Activated gamma-delta T cell treated with Interleukin-2 at 50 U/mL for 16 hours (primary cell): Measurements from ENCODE around the gene SLC9A8.

Experiments
- DNase-seq: peaks from one replicate; pipeline ENCODE4 v3.0.0-alpha.2; 2020

The SLC9A8 gene

GRCh38 chr20:49899541-49900383 lies 87.1 kb downstream of the SLC9A8 start:
- no peak for DNase-seq

GRCh38 chr20:49901588-49901987 lies 89.0 kb downstream of the SLC9A8 start:
- no peak for DNase-seq

- no peak for DNase-seq
Observed at GRCh38 chr20:49904440-49905214, 92.0 kb downstream of the SLC9A8 start.

GRCh38 chr20:49905415-49906091 lies 92.9 kb downstream of the SLC9A8 start:
- no peak for DNase-seq

- DNase-seq: no peak
Observed at GRCh38 chr20:49906101-49906604, 93.5 kb downstream of the SLC9A8 start.

GRCh38 chr20:49906615-49907154 lies 94.1 kb downstream of the SLC9A8 start:
- DNase-seq: no peak

- no peak for DNase-seq
Observed at GRCh38 chr20:49907405-49908257, 95.0 kb downstream of the SLC9A8 start.

- no peak for DNase-seq
Observed at GRCh38 chr20:49908258-49908565, 95.6 kb downstream of the SLC9A8 start.

GRCh38 chr20:49909499-49910339 lies 97.1 kb downstream of the SLC9A8 start:
- DNase-seq: no peak

GRCh38 chr20:49910340-49910706 lies 97.7 kb downstream of the SLC9A8 start:
- DNase-seq: no peak

- no peak for DNase-seq
Observed at GRCh38 chr20:49913399-49914047, 100.9 kb downstream of the SLC9A8 start.

- peak; percentile 8 for DNase-seq
Observed at GRCh38 chr20:49914310-49915117, 101.9 kb downstream of the SLC9A8 start.

GRCh38 chr20:49915118-49915379 lies 102.4 kb downstream of the SLC9A8 start:
- no peak for DNase-seq

- DNase-seq: peak; percentile 89
Observed at GRCh38 chr20:49915380-49916145, 102.9 kb downstream of the SLC9A8 start, which contains the start of gene SPATA2. SPATA2 (minus strand) TSS chr20:49915529; CDS start chr20:49908490, 7,039 bp downstream.

GRCh38 chr20:49916146-49917002 lies 103.7 kb downstream of the SLC9A8 start:
- DNase-seq: no peak

GRCh38 chr20:49918446-49918845 lies 105.8 kb downstream of the SLC9A8 start:
- DNase-seq: no peak

GRCh38 chr20:49919009-49919408 lies 106.4 kb downstream of the SLC9A8 start:
- no peak for DNase-seq

- no peak for DNase-seq
Observed at GRCh38 chr20:49919461-49919860, 106.8 kb downstream of the SLC9A8 start.
